GM23248 (cell line): ENCODE data around the gene GPC1. TPM values are rescaled to one million over a fixed set of nuclear protein-coding genes. Genes with fewer than 3 reads are reported as not detected.

Source experiments
- DNase-seq: peaks from one replicate; pipeline ENCODE4 v3.0.0-alpha.2; 2015
- H2AFZ ChIP-seq: fragments of 200-600 bp; sonication (generic); 2 replicates; pipeline ENCODE4 v1.6.1; 2016; ENCODE audit warnings: antibody characterized with exemption
- H3F3A ChIP-seq: fragments of 200-600 bp; sonication (generic); 2 replicates; pipeline ENCODE4 v1.6.1; 2016; ENCODE audit warnings: mild to moderate bottlenecking, antibody characterized with exemption, mixed run types; ENCODE audit not compliant: insufficient read depth
- H3K27ac ChIP-seq: fragments of 200-600 bp; sonication (generic); 2 replicates; pipeline ENCODE4 v1.5.1; 2016; ENCODE audit warnings: mild to moderate bottlenecking
- H3K27me3 ChIP-seq: fragments of 200-600 bp; sonication (generic); replicated peaks from 2 replicates; pipeline ENCODE4 v1.6.1; 2016; ENCODE audit warnings: mild to moderate bottlenecking; ENCODE audit not compliant: insufficient read depth
- H3K36me3 ChIP-seq: fragments of 200-600 bp; sonication (generic); 2 replicates; pipeline ENCODE4 v1.6.1; 2016; ENCODE audit warnings: low read depth, mild to moderate bottlenecking
- H3K4me1 ChIP-seq: fragments of 200-600 bp; sonication (generic); 2 replicates; pipeline ENCODE4 v1.6.1; 2016; ENCODE audit warnings: mild to moderate bottlenecking; ENCODE audit not compliant: insufficient read depth
- H3K4me2 ChIP-seq: fragments of 200-600 bp; sonication (generic); one replicate; pipeline ENCODE4 v1.6.1; 2016; ENCODE audit warnings: mild to moderate bottlenecking; ENCODE audit not compliant: unreplicated experiment
- H3K4me3 ChIP-seq: fragments of 200-600 bp; sonication (generic); 2 replicates; pipeline ENCODE4 v1.5.1; 2016; ENCODE audit warnings: mild to moderate bottlenecking
- H3K79me2 ChIP-seq: fragments of 200-600 bp; sonication (generic); 2 replicates; pipeline ENCODE4 v1.6.1; 2016; ENCODE audit warnings: mild to moderate bottlenecking; ENCODE audit not compliant: insufficient read depth
- H3K9ac ChIP-seq: fragments of 200-600 bp; sonication (generic); 2 replicates; pipeline ENCODE4 v1.6.1; 2016; ENCODE audit warnings: mild to moderate bottlenecking
- H3K9me2 ChIP-seq: fragments of 200-600 bp; sonication (generic); 2 replicates; pipeline ENCODE4 v1.6.1; 2016; ENCODE audit warnings: mixed run types, mild to moderate bottlenecking, moderate library complexity; ENCODE audit not compliant: insufficient read depth
- H3K9me3 ChIP-seq: fragments of 200-600 bp; sonication (generic); one replicate; pipeline ENCODE4 v1.6.1; 2017; ENCODE audit warnings: low read depth
- H4K20me1 ChIP-seq: fragments of 200-600 bp; sonication (generic); 2 replicates; pipeline ENCODE4 v1.6.0; 2016; ENCODE audit not compliant: insufficient read depth
- EZH2 ChIP-seq: fragments of 200-600 bp; sonication (generic); IDR thresholded peaks from 2 replicates; pipeline ENCODE4 v1.6.1; 2018; ENCODE audit warnings: antibody characterized with exemption, mild to moderate bottlenecking; ENCODE audit not compliant: insufficient read depth, poor library complexity, severe bottlenecking
- EZH2phosphoT487 ChIP-seq: fragments of 200-600 bp; sonication (generic); IDR thresholded peaks from 2 replicates; pipeline ENCODE4 v1.6.1; 2018; ENCODE audit warnings: antibody characterized with exemption, moderate library complexity, mild to moderate bottlenecking, low read depth; ENCODE audit not compliant: insufficient read depth
- WGBS, 2 experiments: methylation state at CpG; one replicate each; pipeline ENCODE4 v1.1.6; 2015 to 2017; ENCODE audit warnings: low lambda C conversion rate in 2 of 2, low coverage in 1 of 2; ENCODE audit errors: missing lambda C conversion rate in 2 of 2; 5-methylcytosine and 5-hydroxymethylcytosine counted together
- in situ Hi-C: fragments of 300-500 bp; cut with MboI; formaldehyde crosslinking; loops from 2 replicates; pipeline ENCODE4 v1.15.0; 2020
- polyA plus RNA-seq: library from polyadenylated mRNA; unstranded; fragments of >200 nt; fragmentation: Nextera tagmentation; extraction: Ambion mirVana; gene quantifications from 2 replicates; pipeline ENCODE4 v1.2.1, GENCODE V29; 2016
- total RNA-seq: library from RNA; depleted of rRNA; stranded (reverse); fragments of >200 nt; shearing (Covaris generic); gene quantifications from 2 replicates; pipeline ENCODE4 v1.2.3, GENCODE V29; 2014

Gene GPC1
- total and polyA plus RNA-seq, 2 experiments from 2014 or later = 66.4 to 88.2 TPM

GRCh38 chr2:240400371-240401161 lies 34.9 kb upstream of the GPC1 start:
- Histone ChIP-seq H3K27ac (no peak overlapping the region), H2AFZ (no peak overlapping the region), H3F3A (no peaks in the 10 kb centered on the region), H3K27me3 (no peaks in the 10 kb centered on the region), H3K9me2 (no peaks in the 10 kb centered on the region), H3K4me3 (no peak overlapping the region), H3K9me3 (no peaks in the 10 kb centered on the region), H3K9ac (no peak overlapping the region), H4K20me1 (no peaks in the 10 kb centered on the region), H3K79me2 (no peaks in the 10 kb centered on the region), H3K4me2 (no peak overlapping the region), H3K36me3 (no peaks in the 10 kb centered on the region), H3K4me1 (no peaks in the 10 kb centered on the region)
- WGBS, 2 experiments = 61 to 70% methylated on average over 21 to 22 of the region's 22 CpGs
- TF ChIP-seq EZH2phosphoT487 (no peak), EZH2 (no peak)
- no peak for DNase-seq
- in situ Hi-C loops = no loop called here

GRCh38 chr2:240401308-240401707 lies 34.2 kb upstream of the GPC1 start:
- in situ Hi-C loops = no loop called here
- no peaks in the 10 kb centered on the region for H3K27me3 ChIP-seq
- no peak overlapping the region for H3K9ac ChIP-seq
- H3K4me2 ChIP-seq = no peak overlapping the region
- WGBS, 2 experiments = 85 to 87% methylated on average over 12 of the region's 12 CpGs
- H2AFZ ChIP-seq = no peak overlapping the region
- no peaks in the 10 kb centered on the region for H3K9me3 ChIP-seq
- no peaks in the 10 kb centered on the region for H3K9me2 ChIP-seq
- H3K79me2 ChIP-seq = no peaks in the 10 kb centered on the region
- H3K36me3 ChIP-seq = no peaks in the 10 kb centered on the region
- no peak for DNase-seq
- H3F3A ChIP-seq = no peaks in the 10 kb centered on the region
- no peak overlapping the region for H3K27ac ChIP-seq
- TF ChIP-seq EZH2phosphoT487 (no peak), EZH2 (no peak)
- H3K4me3 ChIP-seq = no peak overlapping the region
- no peaks in the 10 kb centered on the region for H3K4me1 ChIP-seq
- no peaks in the 10 kb centered on the region for H4K20me1 ChIP-seq

- no peak overlapping the region for H3K27ac ChIP-seq
- in situ Hi-C loops = no loop called here
- H2AFZ ChIP-seq = no peak overlapping the region
- no peak overlapping the region for H3K9ac ChIP-seq
- no peaks in the 10 kb centered on the region for H3K36me3 ChIP-seq
- no peaks in the 10 kb centered on the region for H3K4me1 ChIP-seq
- 70 to 71% methylated on average over 16 to 22 of the region's 22 CpGs for WGBS, 2 experiments
- H3K4me2 ChIP-seq = no peak overlapping the region
- no peaks in the 10 kb centered on the region for H3K9me2 ChIP-seq
- H3K9me3 ChIP-seq = no peaks in the 10 kb centered on the region
- no peak for DNase-seq
- H4K20me1 ChIP-seq = no peaks in the 10 kb centered on the region
- no peak for TF ChIP-seq EZH2
- TF ChIP-seq EZH2phosphoT487 = no peak
- no peaks in the 10 kb centered on the region for H3F3A ChIP-seq
- no peak overlapping the region for H3K4me3 ChIP-seq
- no peaks in the 10 kb centered on the region for H3K79me2 ChIP-seq
- no peaks in the 10 kb centered on the region for H3K27me3 ChIP-seq
Measured at GRCh38 chr2:240401781-240402551, 33.5 kb upstream of the GPC1 start.

- H3K79me2 ChIP-seq = no peaks in the 10 kb centered on the region
- no peaks in the 10 kb centered on the region for H3K4me1 ChIP-seq
- no peak overlapping the region for H2AFZ ChIP-seq
- no peak overlapping the region for H3K9ac ChIP-seq
- in situ Hi-C loops = no loop called here
- no peaks in the 10 kb centered on the region for H3K9me3 ChIP-seq
- no peak overlapping the region for H3K4me3 ChIP-seq
- 73 to 81% methylated on average over 14 to 18 of the region's 18 CpGs for WGBS, 2 experiments
- H3K36me3 ChIP-seq = no peaks in the 10 kb centered on the region
- H3F3A ChIP-seq = no peaks in the 10 kb centered on the region
- no peak overlapping the region for H3K4me2 ChIP-seq
- no peak overlapping the region for H3K27ac ChIP-seq
- H4K20me1 ChIP-seq = no peaks in the 10 kb centered on the region
- H3K9me2 ChIP-seq = no peaks in the 10 kb centered on the region
- TF ChIP-seq EZH2phosphoT487 = no peak
- TF ChIP-seq EZH2 = no peak
- H3K27me3 ChIP-seq = no peaks in the 10 kb centered on the region
- no peak for DNase-seq
Measured at GRCh38 chr2:240402566-240403272, 32.7 kb upstream of the GPC1 start.
